Right ventricle myocardium inferior (tissue), 1 donor: Measurements from ENCODE around the gene CYP2W1. TPM values are rescaled to one million over a fixed set of nuclear protein-coding genes. Genes with fewer than 3 reads are reported as not detected.
A peak's percentile ranks its signal among the peaks of the same experiment; 100 is the strongest.
"Not testable (repeated sequence)": the region's sequence is repeated elsewhere in the genome, so short reads cannot be mapped to it uniquely, and the experiment has no call there.

Experiments used
- ATAC-seq: fragments of 200-7000 bp; cut with Tn5 transposase; one replicate; pipeline ENCODE4 v1.9.1; 2020; ENCODE audit warnings: mild to moderate bottlenecking, moderate library complexity
- DNase-seq: peaks from one replicate; pipeline ENCODE4 v3.0.0; 2021; ENCODE audit errors: missing footprints
- intact Hi-C: fragments of 100-400 bp; cut with DNase I; formaldehyde crosslinking; loops from one replicate; pipeline ENCODE4 v1.11.0; 2022
- microRNA-seq: library from miRNA; unstranded; fragments of <30 nt; microRNA quantifications from one replicate; pipeline ENCODE4 v1.2.0, GENCODE V29; 2020
- total RNA-seq: library from RNA; stranded (reverse); fragmentation: NEBNext Ultra II Directional; extraction: Animal tissue kit (Norgen Biotek cat#: 25700); gene quantifications from one replicate; pipeline ENCODE4 v1.2.1, GENCODE V29; 2021
- donor health status: DM: no; HTN: yes; CAD: no; lungs with severe emphysema.

Gene CYP2W1
- total RNA-seq, 1 donor from 2014 or later, result not detected

GRCh38 chr7:1030444-1031070, 47.6 kb downstream of the CYP2W1 start:
- DNase-seq (no peak), ATAC-seq (no peak)
- intact Hi-C loops, result no loop called here

GRCh38 chr7:1031716-1032455, 48.9 kb downstream of the CYP2W1 start:
- intact Hi-C loops, result no loop called here
- ATAC-seq (no peak), DNase-seq (no peak)

- intact Hi-C loops, result no loop called here
- ATAC-seq (no peak), DNase-seq (no peak)
Observed at GRCh38 chr7:1032536-1033181, 49.7 kb downstream of the CYP2W1 start.

GRCh38 chr7:1033546-1034145, 50.7 kb downstream of the CYP2W1 start:
- intact Hi-C loops, result no loop called here
- DNase-seq (peak; percentile 51), ATAC-seq (no peak)

- intact Hi-C loops, ATAC-seq: not testable (repeated sequence)
Observed at GRCh38 chr7:1034769-1035168, 51.8 kb downstream of the CYP2W1 start.

GRCh38 chr7:1036164-1036928, 53.4 kb downstream of the CYP2W1 start:
- intact Hi-C loops, ATAC-seq, DNase-seq: not testable (repeated sequence)

More at GRCh38 chr7:1034769-1035168, 51.8 kb downstream of the CYP2W1 start:
- not testable (repeated sequence) for DNase-seq

Small RNA genes within 50 kb of the gene (microRNA-seq; reads per million reads assigned to microRNA genes)
- 391 reads per million, percentile 71 among the genes with 10 or more reads in this experiment for gene MIR339

Other genes with a start within 250 kb of the CYP2W1 start
- gene SUN1, start 150.7 kb upstream of the CYP2W1 start, total RNA-seq, result 176 TPM
- 19.1 TPM for gene GET4, start 106.6 kb upstream of the CYP2W1 start, total RNA-seq
- gene ADAP1, start 28.5 kb upstream of the CYP2W1 start, total RNA-seq, result 10.0 TPM
- 8.2 TPM for gene COX19, start 7.6 kb upstream of the CYP2W1 start, total RNA-seq
- gene GPR146, start 61.4 kb downstream of the CYP2W1 start, total RNA-seq, result 30.6 TPM
- 3.6 TPM for gene GPER1, start 104.9 kb downstream of the CYP2W1 start, total RNA-seq
- 5.9 TPM for gene ZFAND2A, start 177.0 kb downstream of the CYP2W1 start, total RNA-seq
- gene UNCX, start 249.7 kb downstream of the CYP2W1 start, total RNA-seq, result not detected